GM19324 (cell line): Measurements from ENCODE around the gene LMTK2.
"Not testable (repeated sequence)": the region's sequence is repeated elsewhere in the genome, so short reads cannot be mapped to it uniquely, and the experiment has no call there.

Experiments used
- ATAC-seq: cut with Tn5 transposase; IDR thresholded peaks from one replicate; pipeline ENCODE4 v1.9.1; 2021; ENCODE audit warnings: mild to moderate bottlenecking, moderate library complexity; ENCODE audit not compliant: unreplicated experiment, low FRiP score

Gene LMTK2

DNA sequence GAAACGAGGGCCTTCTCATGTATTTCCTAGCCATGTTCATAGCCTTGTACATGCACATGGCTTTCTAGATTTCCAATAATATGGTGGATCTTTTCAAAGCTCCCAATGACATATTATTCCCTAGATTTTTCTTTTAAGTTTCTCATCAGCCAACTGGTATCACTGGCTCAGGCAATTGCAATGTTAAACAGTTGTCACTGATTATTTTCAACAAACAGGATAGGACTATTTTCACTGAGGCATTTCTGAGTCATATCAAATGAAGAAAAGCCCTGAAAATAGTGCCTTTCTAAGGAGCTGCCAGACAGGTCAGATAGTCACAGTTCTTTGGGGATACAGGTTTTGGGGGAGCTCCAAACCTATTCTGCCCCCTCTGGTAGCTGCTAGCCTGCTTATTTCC lies 4.5 kb upstream of the LMTK2 start:
- ATAC-seq: no peak

DNA sequence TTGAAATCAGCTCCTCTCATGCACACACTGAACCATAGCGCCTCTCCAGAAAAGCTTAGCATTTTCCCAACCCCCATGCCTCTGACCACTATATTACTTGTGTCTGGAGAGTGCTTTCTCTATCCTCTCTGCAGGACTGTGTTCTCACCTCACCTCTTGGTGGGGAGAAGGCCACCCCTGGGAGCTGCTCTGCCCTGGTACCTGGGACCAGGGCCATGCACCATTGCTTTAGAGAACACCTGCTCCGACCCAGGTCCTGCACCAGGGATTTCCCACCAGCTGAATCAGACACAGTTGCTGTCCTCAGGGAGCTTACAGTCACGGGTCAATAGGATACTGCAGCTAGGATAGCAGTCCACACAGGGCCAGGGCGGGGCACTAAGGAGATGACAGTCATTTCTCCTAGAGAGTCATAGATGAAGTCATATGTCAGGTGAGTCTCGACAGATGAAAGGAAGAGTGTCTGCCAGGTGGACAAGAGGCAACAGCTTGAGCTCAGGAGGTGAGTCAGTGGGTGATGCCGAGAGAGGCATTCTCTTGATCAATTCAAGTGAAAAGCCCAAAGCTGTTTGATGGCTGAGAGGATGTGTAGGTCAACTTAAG lies 619 bp upstream of the LMTK2 start:
- peak; percentile 3 for ATAC-seq

DNA sequence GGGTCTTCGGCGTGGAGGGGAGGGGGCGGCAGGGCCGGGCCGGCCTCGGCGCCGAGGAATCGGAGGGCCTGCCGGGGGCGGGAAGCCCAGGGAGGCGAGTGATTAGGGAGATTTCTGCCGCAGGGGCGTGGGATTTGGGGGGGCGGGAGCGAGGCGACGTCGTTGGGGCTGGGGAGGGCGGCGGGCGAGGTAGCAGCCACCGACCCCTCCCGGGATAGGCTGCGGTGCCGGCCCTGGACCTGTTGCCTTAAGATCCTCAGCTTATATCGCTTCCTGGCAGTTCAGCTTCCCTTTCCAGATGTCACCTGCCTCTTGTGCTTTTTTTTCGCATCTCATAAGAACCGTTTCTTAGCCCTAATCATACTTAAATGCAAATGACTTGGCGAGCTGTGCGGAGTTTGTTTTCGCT lies 655 bp downstream of the LMTK2 start:
- no peak for ATAC-seq

DNA sequence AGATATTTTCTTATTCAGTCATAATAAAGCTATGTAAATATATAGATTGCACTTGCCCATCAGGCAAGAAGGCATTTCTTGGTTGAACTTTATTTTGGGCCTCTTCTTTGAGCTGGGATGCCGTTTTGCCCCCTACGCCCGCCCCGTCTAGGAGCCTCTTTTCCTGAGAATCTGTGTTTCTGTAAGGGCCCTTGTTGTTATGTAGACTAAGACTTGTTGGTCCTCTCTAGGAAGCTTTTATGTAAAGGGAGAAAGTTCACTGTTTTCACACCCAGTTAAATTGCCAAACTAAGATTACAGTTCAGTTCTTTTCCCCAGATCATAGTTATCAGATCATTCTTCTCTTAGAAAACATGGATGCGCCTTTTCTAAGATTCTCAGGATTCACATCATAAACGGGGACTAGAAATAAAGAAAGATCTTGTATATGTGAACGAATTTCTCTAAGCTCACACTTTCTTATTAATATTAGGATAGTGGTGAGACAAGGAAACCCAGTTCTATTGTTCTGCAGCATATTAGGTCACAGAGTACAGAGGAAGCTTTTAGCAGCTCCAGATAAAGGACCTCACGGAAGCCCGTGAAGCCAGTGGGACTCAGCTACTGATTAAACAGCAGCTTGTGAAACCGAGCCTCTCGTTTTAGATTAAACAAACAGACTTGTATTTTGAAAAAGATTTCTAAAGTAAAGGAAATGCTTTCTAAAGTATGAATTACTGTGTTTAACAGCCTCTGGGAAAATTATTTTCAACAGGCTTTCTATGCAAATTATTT lies 3.8 kb downstream of the LMTK2 start:
- no peak for ATAC-seq

DNA sequence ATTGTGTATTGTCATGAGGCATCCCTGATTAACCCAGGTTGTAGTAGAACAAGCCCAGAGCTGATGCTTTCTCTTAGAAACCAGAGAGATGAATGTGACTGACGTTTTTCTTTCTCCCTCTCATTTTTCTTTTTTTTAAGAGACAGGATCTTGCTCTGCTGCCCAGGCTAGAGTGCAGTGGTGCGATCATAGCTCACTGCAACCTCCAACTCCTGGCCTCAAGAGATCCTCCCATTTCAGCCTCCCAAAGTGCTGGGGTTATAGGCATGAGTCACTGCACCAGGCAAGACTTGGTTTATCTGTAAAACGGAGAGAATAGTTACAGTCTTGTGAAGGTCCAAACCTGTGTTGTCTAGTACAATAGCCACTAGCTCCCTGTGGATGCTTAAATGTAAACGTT lies 5.4 kb downstream of the LMTK2 start:
- no peak for ATAC-seq

DNA sequence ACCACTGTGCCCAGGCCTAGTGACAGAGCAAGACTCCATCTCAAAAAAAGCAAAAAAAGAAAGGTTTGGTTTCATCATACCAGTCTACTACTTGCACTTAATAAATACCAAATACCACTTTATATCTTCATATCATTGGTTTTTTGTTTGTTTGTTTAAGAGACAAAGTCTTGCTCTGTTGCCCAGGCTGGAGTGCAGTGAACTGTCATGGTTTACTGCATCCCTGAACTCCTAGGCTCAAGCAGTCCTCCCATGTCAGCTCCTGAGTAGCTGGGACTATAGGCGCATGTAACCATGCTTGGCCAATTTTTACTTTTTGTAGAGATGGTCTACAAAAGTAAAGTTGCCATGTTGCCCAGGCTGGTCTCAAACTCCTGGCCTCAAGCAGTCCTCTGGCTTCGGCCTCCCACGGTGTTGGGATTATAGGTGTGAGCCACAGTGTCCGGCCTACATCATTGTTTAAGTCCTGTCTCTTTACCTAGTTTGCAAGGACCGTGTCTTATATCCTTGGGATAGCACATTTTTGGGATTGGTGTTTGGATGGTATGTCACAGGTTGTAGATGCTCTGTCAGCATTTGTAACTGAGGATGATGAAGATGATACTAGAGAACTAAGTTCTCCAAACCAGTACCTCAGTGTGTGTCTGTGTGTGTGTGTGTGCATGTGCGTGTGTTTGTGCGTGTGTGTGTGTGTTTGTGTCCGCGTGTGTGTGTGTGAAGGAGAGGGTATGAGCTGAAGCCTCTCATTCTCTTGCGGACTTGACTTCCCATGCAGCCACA lies 9.3 kb downstream of the LMTK2 start:
- ATAC-seq: no peak

DNA sequence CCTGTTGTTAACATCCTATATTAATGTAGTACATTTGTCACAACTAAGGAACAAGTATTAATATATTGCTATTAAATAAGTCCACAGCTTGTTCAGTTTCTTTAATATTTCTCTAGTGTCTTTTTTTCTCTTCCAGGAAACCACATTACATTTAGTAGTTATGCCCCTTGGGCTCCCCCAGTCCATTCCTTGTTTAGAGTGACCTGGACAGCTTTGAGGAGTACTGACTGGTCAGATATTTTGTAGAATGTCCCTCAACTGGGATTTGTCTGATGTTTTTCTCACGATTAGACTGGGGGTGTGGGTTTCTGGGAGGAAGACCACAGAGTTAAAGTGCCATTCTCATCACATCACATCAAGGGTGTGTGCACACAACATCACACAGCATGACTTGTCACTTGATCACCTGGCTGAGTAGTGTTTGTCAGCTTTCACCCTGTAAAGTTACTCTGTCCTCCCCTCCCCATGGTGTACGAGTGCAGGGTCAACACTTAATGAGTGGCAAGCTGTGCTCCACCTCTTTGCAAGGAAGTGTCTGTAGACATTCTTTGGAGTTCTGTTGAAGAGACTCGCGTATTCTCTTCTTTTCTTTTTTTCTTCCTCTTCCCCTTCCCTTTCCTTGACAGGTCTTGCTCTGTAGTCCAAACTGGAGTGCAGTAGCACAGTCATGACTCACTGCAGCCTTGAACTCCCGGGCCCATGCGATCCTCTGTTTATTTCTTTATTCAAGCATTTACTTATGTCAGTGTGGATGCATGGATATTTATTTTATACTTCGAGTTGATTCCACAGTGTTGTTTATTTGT lies 10.2 kb downstream of the LMTK2 start:
- no peak for ATAC-seq

DNA sequence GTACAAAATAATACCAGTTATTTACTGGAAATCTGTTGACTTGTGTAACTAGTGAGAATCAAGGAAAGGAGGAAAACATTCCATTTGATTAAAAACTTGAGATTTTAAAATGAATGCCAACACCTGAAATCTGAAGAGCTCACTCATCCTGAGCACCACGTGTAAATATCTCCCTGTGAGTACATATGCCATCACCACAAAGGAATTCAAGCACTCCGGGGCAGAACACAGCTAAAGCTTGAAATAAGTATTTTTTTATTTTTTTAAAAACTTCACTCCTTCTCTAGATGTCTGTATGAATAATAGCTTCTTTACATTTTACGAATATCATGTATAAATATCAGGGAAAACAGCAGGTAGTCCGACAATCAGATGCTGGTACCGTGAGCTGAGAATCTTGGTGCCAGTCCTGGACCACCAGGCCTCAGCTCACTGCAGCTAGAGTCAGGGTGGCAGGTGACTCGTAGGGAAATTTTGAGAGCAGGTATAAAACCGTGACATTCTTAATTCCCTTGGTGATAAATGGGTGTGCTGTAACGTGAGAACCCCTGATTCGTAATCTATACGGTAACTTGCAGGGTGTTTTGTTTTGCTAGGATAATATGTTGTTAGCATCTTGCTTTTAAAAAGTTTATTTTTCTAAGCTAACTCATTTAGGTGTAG lies 12.7 kb downstream of the LMTK2 start:
- ATAC-seq: no peak

DNA sequence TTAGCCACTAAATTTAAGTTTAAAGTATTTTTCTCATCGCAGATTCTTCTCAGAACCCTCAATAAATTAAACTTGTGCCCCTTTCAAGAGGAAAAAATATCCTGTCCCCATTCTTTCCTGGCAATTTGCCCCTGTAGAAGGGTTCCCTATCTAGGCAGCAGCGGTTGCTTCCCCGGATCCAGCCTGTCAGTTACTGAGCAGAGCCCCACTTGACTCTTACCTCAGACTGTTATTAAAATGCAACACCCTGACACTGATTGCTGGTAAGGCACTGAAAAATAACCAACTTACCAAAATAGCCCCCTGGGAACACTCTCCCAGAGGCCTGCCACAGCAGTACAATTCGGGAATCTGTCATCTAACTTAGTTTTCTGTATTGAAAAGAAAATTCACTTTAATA lies 13.9 kb downstream of the LMTK2 start:
- ATAC-seq: no peak

DNA sequence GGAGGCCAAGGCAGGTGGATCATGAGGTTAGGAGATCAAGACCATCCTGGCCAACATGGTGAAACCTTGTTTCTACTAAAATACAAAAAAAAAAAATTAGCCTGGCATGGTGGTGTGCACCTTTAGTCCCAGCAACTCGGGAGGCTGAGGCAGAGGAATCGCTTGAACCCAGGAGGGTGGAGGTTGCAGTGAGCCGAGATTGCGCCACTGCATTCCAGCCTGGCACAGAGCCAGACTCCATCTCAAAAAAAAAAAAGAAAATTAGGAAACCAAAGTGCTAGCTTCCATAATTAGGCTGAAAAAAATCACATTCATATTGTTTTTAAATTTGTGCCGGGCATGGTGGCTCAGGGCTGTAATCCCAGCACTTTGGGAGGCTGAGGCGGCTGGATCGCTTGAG lies 14.7 kb downstream of the LMTK2 start:
- not testable (repeated sequence) for ATAC-seq

DNA sequence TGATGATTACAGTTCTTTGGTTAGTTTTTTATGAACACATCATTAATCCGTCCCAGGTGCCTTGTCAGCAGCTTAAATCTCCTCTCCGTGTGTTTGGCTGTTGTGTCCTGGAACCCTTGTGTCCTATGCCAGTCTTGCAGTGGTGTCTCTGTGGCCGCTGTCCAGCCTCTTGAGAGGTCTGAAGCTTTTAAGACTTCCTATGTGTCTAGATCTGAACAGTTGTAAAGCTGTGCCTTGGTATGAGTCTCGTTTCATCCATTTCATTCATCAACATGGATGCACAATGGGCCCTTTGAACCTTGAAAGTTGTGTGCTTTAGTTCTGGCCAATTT lies 16.7 kb downstream of the LMTK2 start:
- no peak for ATAC-seq

DNA sequence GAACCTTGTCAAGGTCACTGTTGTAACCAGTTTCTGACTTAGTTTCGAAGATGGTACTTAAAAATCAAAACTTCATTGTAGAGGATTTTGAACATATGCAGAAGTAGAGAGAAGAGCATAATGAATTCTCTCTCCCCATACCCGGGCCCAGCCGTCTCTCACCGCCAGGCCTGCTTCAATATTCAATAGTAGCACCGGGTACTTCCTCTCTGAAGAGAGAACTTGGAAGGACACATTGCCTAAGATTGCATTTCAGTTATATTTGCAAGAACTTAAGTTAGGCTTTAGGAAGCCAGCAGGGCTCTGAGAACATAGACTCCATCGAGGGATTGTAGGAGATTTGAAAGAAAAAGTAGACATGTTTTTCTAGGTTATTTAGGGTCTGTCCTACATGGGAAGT lies 19.1 kb downstream of the LMTK2 start:
- ATAC-seq: no peak

DNA sequence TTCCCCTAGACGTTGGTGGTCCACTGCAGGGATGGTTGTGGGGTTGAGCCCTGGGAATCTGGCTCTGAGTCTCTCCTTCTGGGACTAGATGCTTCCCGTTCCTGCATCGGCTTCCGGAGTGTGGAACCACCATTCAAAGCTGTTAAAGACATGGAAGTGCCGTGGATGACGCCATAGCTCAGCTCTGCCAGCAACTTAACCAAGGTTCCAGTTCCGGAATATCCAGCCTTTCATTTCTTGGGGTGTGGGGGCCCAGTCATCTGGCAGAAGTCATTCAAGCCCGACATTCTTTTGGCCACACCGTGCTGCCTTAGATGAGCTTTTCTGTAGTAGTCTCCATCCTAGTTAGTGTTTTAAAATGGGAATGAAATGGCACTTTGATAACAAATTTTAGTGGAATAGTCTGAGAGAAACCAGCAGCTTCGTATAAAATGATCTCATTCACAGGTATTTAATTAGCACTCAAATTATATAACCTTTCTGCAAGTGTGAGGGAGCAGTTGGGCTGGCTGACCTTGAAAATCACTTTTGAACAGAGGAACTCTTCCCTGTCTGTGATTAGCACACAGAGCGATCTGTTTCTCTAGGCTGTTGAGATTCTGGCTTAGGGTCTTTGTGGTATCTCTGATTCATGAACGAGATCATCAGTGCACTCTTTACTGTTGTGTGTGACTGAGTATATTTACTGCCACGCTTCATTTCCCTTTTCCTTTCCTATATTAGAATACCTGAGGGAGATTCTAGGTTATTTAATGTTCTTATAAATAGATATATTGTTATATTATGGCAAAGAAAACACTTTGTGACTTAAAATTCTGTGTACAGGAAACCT lies 19.9 kb downstream of the LMTK2 start:
- ATAC-seq: no peak

DNA sequence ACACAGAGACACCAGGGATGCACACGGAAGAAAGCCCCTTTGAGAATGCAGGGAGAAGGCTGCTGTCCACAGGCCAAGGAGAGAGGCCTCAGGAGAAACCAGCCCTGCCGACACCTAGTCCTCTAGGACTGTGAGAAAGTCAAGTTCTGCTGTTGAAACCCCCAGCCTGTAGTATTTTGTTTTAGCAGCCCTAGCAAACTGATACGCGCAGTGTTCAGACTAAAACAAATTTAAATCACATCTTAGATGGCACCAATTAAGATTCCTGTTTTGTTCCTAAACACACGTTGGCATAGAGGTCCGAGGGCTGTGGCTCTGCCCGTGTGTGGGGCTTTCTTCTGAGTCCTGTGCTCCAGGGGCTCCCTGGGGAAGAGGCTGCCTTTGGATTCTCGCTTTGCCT lies 21.7 kb downstream of the LMTK2 start:
- no peak for ATAC-seq

DNA sequence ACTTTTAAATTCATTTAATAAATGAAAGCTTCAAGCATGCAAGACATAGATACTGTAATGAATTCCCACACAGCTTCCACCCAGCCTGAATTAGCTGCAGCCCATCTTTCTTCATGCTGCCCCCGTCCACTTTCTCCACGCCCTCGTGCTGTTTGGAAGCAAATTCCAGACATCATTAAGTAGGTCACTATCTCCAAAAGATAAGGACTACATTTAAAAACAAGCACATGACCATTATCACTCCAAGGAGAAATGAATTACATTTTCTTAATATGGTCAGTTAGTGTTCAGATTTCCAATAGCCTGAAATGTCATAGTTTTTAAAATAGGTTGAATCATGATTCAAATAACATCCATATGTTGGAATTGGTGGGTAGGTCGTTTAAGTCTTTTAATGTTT lies 24.3 kb downstream of the LMTK2 start:
- ATAC-seq: no peak

DNA sequence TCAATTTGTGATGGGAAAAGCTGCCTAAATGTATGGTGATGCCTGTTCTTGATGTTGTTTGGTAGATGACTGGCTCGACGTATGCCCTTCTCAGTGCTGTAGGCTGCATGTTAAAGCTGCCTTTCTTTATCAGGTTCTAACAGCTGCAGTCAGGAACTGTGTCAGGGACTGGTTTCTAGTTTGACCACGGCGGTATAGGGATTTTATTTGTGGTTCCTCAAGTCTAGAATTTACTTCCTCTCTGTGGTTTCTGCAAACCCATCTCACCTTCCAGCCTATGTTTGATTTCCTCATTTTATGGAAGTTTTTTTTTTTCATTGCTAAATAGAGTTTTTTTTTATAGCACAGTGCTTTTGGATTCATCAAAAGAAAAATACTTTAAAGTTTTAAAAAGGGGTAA lies 26.5 kb downstream of the LMTK2 start:
- ATAC-seq: peak; percentile 70

DNA sequence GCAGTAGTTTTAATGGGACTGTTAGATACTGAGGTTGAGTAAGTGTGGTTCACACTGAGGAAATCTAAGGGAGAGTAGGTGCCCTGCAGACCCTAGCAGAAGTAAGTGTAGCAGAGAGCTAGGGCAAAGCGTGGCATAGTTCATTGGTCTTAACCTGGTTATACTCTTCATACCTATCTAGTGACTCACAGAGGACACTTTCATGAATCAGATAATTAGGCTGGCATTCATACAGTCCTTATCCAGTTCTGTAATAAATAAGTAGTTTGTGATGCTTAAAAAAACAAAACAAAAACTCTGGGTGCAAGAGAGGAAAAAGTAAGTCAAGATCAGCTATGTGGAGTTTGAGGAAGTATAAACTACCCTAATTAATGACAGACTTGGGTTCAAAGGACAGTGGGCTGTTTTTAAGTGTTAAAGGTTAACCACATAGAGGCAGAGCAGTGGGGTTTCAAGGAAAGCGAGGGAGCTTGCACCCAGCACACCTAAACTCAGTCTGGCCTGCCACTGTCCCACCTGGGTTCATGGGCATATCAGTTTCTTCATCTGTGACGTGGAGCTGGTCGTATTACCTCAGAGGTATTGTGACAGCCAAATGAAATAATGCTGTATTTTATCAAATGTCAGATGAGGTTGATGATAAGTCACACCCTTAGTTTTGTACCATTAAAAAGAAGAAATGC lies 27.1 kb downstream of the LMTK2 start:
- ATAC-seq: peak; percentile 13

DNA sequence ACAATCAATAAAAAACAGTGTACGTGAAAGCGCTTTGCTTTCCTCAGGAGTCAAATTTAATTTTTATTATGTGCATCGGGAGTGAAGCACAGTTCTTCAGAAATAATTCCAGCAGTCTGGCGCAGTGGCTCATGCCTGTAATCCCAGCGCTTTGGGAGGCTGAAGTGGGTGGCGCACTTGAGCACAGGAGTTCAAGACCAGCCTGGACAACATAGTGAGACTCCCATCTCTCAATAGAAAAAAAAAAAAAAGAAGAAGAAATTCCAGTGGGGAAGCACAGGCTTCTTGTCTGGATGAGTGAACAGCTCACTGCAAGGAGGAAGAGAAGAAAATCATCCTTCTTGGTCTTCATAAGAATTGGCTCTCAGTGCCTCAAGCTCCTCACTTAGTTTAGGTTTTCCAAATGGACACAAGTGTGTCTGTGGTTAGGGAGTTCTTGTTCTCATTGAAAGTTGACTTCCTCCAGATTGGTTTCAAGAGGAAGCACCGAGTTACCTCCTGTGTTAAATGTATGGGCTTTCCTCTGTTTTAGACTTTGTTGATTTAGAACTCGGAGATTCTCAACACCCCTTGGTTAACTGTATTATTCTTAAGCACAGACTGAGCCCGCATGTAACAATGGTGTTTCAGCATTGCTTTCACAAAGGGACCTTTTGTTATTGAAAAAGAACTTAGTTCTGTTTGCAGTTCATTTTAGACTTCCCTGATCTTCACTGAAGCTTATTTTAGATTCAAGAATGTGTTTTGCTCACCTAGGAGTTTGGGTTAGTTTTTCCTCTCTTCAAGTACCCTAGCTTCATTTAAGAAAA lies 28.0 kb downstream of the LMTK2 start:
- no peak for ATAC-seq
